HEK293 (cell line): ENCODE measurements around the gene FSIP1.

Experiments used
- CTCF ChIA-PET: fragments of 350-600 bp; formaldehyde crosslinking; extraction: SDS; loops from one replicate; lab custom pipeline; 2021; ENCODE audit warnings: antibody characterized with exemption; lab: Yijun Ruan, JAX
- POLR2A ChIA-PET: fragments of 300-600 bp; formaldehyde crosslinking; extraction: SDS; loops from one replicate; lab custom pipeline; 2020; ENCODE audit warnings: antibody characterized with exemption, inconsistent platforms; lab: Yijun Ruan, JAX
- H3K27ac ChIP-seq: fragments of 200-500 bp; sonication (Bioruptor generic); 2 replicates; pipeline ENCODE4 v1.5.1; 2014; ENCODE audit warnings: low read depth, low read length, control low read depth, inconsistent platforms; ENCODE audit errors: extremely low read depth
- H3K36me3 ChIP-seq, 2 experiments: fragments of 200-500 bp in 1 of 2; sonication (Bioruptor generic) in 1 of 2; 1 replicate in 1 of 2; 2 replicates in 1 of 2; pipeline ENCODE4 v1.5.1; 2014 to 2017; ENCODE audit warnings: inconsistent platforms in 2 of 2, low read length in 2 of 2; ENCODE audit not compliant: control insufficient read depth in 2 of 2, insufficient read depth in 1 of 2
- H3K4me1 ChIP-seq: fragments of 200-500 bp; sonication (Bioruptor generic); 2 replicates; pipeline ENCODE4 v1.5.1; 2014; ENCODE audit warnings: mild to moderate bottlenecking, low read length, inconsistent platforms; ENCODE audit not compliant: control insufficient read depth, insufficient read depth
- H3K4me3 ChIP-seq: 2 replicates; pipeline ENCODE4 v1.5.1; 2011; ENCODE audit warnings: low read depth, mild to moderate bottlenecking, control low read depth, low read length, moderate library complexity
- H3K9me3 ChIP-seq: fragments of 200-500 bp; sonication (Bioruptor generic); 2 replicates; pipeline ENCODE4 v1.5.1; 2014; ENCODE audit warnings: low read depth, low read length, inconsistent platforms; ENCODE audit not compliant: control insufficient read depth, insufficient read depth
- ATF2 ChIP-seq: fragments of 450-650 bp; formaldehyde crosslinking; IDR thresholded peaks from 2 replicates; pipeline ENCODE4 v1.5.1; 2016; ENCODE audit warnings: missing biosample characterization, missing genetic modification characterization, low read depth
- BCL11B ChIP-seq: fragments of 450-650 bp; formaldehyde crosslinking; IDR thresholded peaks from 2 replicates; pipeline ENCODE4 v1.5.1; 2016; ENCODE audit warnings: low read depth, missing biosample characterization, missing genetic modification characterization
- GFI1B ChIP-seq: fragments of 450-650 bp; formaldehyde crosslinking; IDR thresholded peaks from 2 replicates; pipeline ENCODE4 v1.5.1; 2016; ENCODE audit warnings: missing biosample characterization, missing genetic modification characterization
- KLF10 ChIP-seq: fragments of 450-650 bp; IDR thresholded peaks from 2 replicates; pipeline ENCODE4 v1.5.1; 2018; ENCODE audit warnings: missing biosample characterization, mild to moderate bottlenecking, missing genetic modification characterization
- KLF9 ChIP-seq: fragments of 450-650 bp; formaldehyde crosslinking; IDR thresholded peaks from 2 replicates; pipeline ENCODE4 v1.5.1; 2016; ENCODE audit warnings: missing biosample characterization, missing genetic modification characterization, low read depth
- SP7 ChIP-seq: fragments of 450-650 bp; formaldehyde crosslinking; IDR thresholded peaks from 2 replicates; pipeline ENCODE4 v1.5.1; 2016; ENCODE audit warnings: missing biosample characterization, missing genetic modification characterization
- TCF7L2 ChIP-seq: IDR thresholded peaks from 2 replicates; pipeline ENCODE4 v1.6.1; 2011; ENCODE audit warnings: low read depth, mild to moderate bottlenecking, inconsistent platforms, low read length, moderate library complexity, borderline replicate concordance
- TRIM28 ChIP-seq: IDR thresholded peaks from 2 replicates; pipeline ENCODE4 v1.6.1; 2011; ENCODE audit warnings: low read length, control low read depth, borderline replicate concordance
- WT1 ChIP-seq: fragments of 450-650 bp; formaldehyde crosslinking; IDR thresholded peaks from 2 replicates; pipeline ENCODE4 v1.5.1; 2016; ENCODE audit warnings: missing biosample characterization, missing genetic modification characterization
- ZBTB8A ChIP-seq: fragments of 450-650 bp; formaldehyde crosslinking; IDR thresholded peaks from 2 replicates; pipeline ENCODE4 v1.5.1; 2016; ENCODE audit warnings: missing biosample characterization, missing genetic modification characterization
- ZFP41 ChIP-seq: fragments of 450-650 bp; formaldehyde crosslinking; IDR thresholded peaks from 2 replicates; pipeline ENCODE4 v1.5.1; 2016; ENCODE audit warnings: missing biosample characterization, missing genetic modification characterization, borderline replicate concordance
- ZNF10 ChIP-seq: fragments of 450-650 bp; formaldehyde crosslinking; IDR thresholded peaks from 2 replicates; pipeline ENCODE4 v1.5.1; 2017; ENCODE audit warnings: missing biosample characterization, missing genetic modification characterization
- ZNF157 ChIP-seq: fragments of 450-650 bp; formaldehyde crosslinking; IDR thresholded peaks from 2 replicates; pipeline ENCODE4 v1.5.1; 2016; ENCODE audit warnings: missing biosample characterization, missing genetic modification characterization
- ZNF184 ChIP-seq: fragments of 450-650 bp; IDR thresholded peaks from 2 replicates; pipeline ENCODE4 v1.5.1; 2018; ENCODE audit warnings: missing biosample characterization, mild to moderate bottlenecking, missing genetic modification characterization
- ZNF223 ChIP-seq: fragments of 450-650 bp; formaldehyde crosslinking; IDR thresholded peaks from 2 replicates; pipeline ENCODE4 v1.5.1; 2016; ENCODE audit warnings: missing biosample characterization, missing genetic modification characterization
- ZNF350 ChIP-seq: fragments of 450-650 bp; formaldehyde crosslinking; IDR thresholded peaks from 2 replicates; pipeline ENCODE4 v1.5.0; 2017; ENCODE audit warnings: missing biosample characterization, mild to moderate bottlenecking, missing genetic modification characterization
- ZNF391 ChIP-seq: fragments of 450-650 bp; formaldehyde crosslinking; IDR thresholded peaks from 2 replicates; pipeline ENCODE4 v1.5.1; 2016; ENCODE audit warnings: low read depth, missing biosample characterization, missing genetic modification characterization, borderline replicate concordance
- ZNF398 ChIP-seq: fragments of 450-650 bp; formaldehyde crosslinking; IDR thresholded peaks from 2 replicates; pipeline ENCODE4 v1.5.1; 2017; ENCODE audit warnings: missing biosample characterization, missing genetic modification characterization
- ZNF423 ChIP-seq: fragments of 450-650 bp; formaldehyde crosslinking; IDR thresholded peaks from 2 replicates; pipeline ENCODE4 v1.5.1; 2016; ENCODE audit warnings: missing biosample characterization, missing genetic modification characterization
- ZNF521 ChIP-seq: fragments of 450-650 bp; formaldehyde crosslinking; IDR thresholded peaks from 2 replicates; pipeline ENCODE4 v1.5.1; 2017; ENCODE audit warnings: missing biosample characterization, mild to moderate bottlenecking, missing genetic modification characterization
- ZNF560 ChIP-seq: fragments of 450-650 bp; formaldehyde crosslinking; IDR thresholded peaks from 2 replicates; pipeline ENCODE4 v1.5.1; 2017; ENCODE audit warnings: missing biosample characterization, missing genetic modification characterization, borderline replicate concordance
- ZNF580 ChIP-seq: fragments of 450-650 bp; formaldehyde crosslinking; IDR thresholded peaks from 2 replicates; pipeline ENCODE4 v1.5.1; 2016; ENCODE audit warnings: missing biosample characterization, missing genetic modification characterization
- ZNF654 ChIP-seq: fragments of 450-650 bp; formaldehyde crosslinking; IDR thresholded peaks from 2 replicates; pipeline ENCODE4 v1.5.1; 2016; ENCODE audit warnings: low read depth, missing biosample characterization, missing genetic modification characterization
- ZNF704 ChIP-seq: fragments of 450-650 bp; formaldehyde crosslinking; IDR thresholded peaks from 2 replicates; pipeline ENCODE4 v1.5.1; 2016; ENCODE audit warnings: missing biosample characterization, missing genetic modification characterization
- ZNF768 ChIP-seq: fragments of 450-650 bp; formaldehyde crosslinking; IDR thresholded peaks from 2 replicates; pipeline ENCODE4 v1.5.1; 2018; ENCODE audit warnings: missing biosample characterization, mild to moderate bottlenecking, missing genetic modification characterization
- ZSCAN23 ChIP-seq: fragments of 450-650 bp; formaldehyde crosslinking; IDR thresholded peaks from 2 replicates; pipeline ENCODE4 v1.5.1; 2016; ENCODE audit warnings: missing biosample characterization, missing genetic modification characterization
- TF ChIP-seq, protein P1 (sequence below): fragments of 450-650 bp; formaldehyde crosslinking; optimal IDR thresholded peaks from 2 replicates; pipeline ENCODE3; 2016; ENCODE audit warnings: missing biosample characterization, mild to moderate bottlenecking, missing genetic modification characterization
- TF ChIP-seq, protein P2 (sequence below): fragments of 450-650 bp; IDR thresholded peaks from 2 replicates; pipeline ENCODE4 v1.5.1; 2018; ENCODE audit warnings: missing biosample characterization, missing genetic modification characterization
- TF ChIP-seq, protein P3 (sequence below): fragments of 450-650 bp; formaldehyde crosslinking; IDR thresholded peaks from 2 replicates; pipeline ENCODE4 v1.5.1; 2016; ENCODE audit warnings: missing biosample characterization, missing genetic modification characterization, low read depth

FSIP1 gene

DNA sequence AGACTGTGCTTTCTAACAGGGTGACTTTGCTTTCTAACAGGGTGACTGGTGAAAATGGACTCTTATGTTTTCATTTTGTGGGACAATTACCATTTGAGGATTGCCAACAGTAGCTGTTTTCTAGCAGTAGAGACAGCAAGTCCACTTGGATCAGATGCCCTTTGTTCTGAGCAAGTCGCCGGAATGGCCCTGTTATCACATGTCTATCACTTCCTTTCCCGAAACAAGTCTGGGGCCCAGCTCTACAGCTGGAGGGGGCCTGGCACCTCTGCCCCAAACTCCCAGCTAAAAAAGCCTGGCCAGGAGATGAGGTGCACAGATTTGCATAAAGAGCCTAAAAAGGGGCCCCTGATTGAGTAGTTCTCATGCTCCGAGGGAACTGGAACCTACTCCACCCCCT is 157.2 kb downstream of the FSIP1 start:
- Histone ChIP-seq H3K4me1 (no peaks in the 10 kb centered on the region), H3K27ac (no peak overlapping the region), H3K36me3 (no peaks in the 10 kb centered on the region), H3K9me3 (no peaks in the 10 kb centered on the region), H3K4me3 (no peak overlapping the region)
- POLR2A ChIA-PET = no interaction called here
- CTCF ChIA-PET = no interaction called here
- TF ChIP-seq BCL11B (tag by site-specific recombination) (no peak), ZNF580 (no peak), ZNF10 (tag by site-specific recombination) (no peak), SP7 (no peak), ZNF654 (tag by site-specific recombination) (no peak), KLF10 (no peak), ZNF423 (tag by site-specific recombination) (no peak), ZSCAN23 (tag by site-specific recombination) (no peak), GFI1B (tag by site-specific recombination) (no peak), KLF9 (tag by site-specific recombination) (no peak), ZNF223 (no peak), ZNF560 (tag by site-specific recombination) (no peak), ZNF521 (tag by site-specific recombination) (no peak), ZNF157 (tag by site-specific recombination) (no peak), TRIM28 (no peak), ZNF391 (tag by site-specific recombination) (no peak)
- TF ChIP-seq, protein P1, sequence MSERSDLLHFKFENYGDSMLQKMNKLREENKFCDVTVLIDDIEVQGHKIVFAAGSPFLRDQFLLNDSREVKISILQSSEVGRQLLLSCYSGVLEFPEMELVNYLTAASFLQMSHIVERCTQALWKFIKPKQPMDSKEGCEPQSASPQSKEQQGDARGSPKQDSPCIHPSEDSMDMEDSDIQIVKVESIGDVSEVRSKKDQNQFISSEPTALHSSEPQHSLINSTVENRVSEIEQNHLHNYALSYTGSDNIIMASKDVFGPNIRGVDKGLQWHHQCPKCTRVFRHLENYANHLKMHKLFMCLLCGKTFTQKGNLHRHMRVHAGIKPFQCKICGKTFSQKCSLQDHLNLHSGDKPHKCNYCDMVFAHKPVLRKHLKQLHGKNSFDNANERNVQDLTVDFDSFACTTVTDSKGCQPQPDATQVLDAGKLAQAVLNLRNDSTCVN (tag by site-specific recombination) = no peak
- TF ChIP-seq, protein P2, sequence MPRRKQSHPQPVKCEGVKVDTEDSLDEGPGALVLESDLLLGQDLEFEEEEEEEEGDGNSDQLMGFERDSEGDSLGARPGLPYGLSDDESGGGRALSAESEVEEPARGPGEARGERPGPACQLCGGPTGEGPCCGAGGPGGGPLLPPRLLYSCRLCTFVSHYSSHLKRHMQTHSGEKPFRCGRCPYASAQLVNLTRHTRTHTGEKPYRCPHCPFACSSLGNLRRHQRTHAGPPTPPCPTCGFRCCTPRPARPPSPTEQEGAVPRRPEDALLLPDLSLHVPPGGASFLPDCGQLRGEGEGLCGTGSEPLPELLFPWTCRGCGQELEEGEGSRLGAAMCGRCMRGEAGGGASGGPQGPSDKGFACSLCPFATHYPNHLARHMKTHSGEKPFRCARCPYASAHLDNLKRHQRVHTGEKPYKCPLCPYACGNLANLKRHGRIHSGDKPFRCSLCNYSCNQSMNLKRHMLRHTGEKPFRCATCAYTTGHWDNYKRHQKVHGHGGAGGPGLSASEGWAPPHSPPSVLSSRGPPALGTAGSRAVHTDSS = no peak
- TF ChIP-seq, protein P3, sequence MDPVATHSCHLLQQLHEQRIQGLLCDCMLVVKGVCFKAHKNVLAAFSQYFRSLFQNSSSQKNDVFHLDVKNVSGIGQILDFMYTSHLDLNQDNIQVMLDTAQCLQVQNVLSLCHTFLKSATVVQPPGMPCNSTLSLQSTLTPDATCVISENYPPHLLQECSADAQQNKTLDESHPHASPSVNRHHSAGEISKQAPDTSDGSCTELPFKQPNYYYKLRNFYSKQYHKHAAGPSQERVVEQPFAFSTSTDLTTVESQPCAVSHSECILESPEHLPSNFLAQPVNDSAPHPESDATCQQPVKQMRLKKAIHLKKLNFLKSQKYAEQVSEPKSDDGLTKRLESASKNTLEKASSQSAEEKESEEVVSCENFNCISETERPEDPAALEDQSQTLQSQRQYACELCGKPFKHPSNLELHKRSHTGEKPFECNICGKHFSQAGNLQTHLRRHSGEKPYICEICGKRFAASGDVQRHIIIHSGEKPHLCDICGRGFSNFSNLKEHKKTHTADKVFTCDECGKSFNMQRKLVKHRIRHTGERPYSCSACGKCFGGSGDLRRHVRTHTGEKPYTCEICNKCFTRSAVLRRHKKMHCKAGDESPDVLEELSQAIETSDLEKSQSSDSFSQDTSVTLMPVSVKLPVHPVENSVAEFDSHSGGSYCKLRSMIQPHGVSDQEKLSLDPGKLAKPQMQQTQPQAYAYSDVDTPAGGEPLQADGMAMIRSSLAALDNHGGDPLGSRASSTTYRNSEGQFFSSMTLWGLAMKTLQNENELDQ = no peak

DNA sequence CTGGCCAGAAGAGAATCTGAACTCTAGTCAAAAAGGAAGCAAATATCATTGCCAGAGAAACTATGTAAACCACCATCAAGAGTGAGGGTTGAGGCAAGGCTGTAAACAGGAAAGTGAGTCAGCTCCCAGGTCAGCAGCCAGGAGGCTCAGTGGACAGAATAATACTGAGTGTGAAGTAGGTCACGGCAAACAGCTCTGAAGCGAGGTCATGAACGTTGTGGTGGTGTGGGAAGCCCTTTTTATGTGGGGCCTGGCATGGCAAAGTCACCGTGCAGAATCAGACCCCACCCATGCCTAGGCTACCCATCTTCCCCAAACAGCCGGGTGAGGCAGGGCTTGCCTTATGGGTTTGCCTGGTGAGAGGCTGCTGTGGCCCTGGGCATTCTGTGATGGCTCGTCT is 157.8 kb downstream of the FSIP1 start:
- H3K4me1 ChIP-seq = no peaks in the 10 kb centered on the region
- CTCF ChIA-PET = no interaction called here
- H3K9me3 ChIP-seq = no peaks in the 10 kb centered on the region
- no peak overlapping the region for H3K4me3 ChIP-seq
- POLR2A ChIA-PET = no interaction called here
- no peak overlapping the region for H3K27ac ChIP-seq
- H3K36me3 ChIP-seq = no peaks in the 10 kb centered on the region
- TF ChIP-seq ATF2 (tag by site-specific recombination) (no peak), ZNF350 (no peak), ZNF704 (tag by site-specific recombination) (no peak), WT1 (tag by site-specific recombination) (no peak), ZNF398 (tag by site-specific recombination) (no peak), ZNF768 (tag by site-specific recombination) (no peak), ZFP41 (no peak), ZNF184 (tag by site-specific recombination) (no peak), TCF7L2 (no peak), ZBTB8A (tag by site-specific recombination) (no peak)
